Activated naive CD4-positive, alpha-beta T cell treated with anti-CD3 and anti-CD28 coated beads, Interleukin-2, amount 50 U/mL, for 72 hours (primary cell): Measurements from ENCODE around the gene EGFL7. TPM values are rescaled to one million over a fixed set of nuclear protein-coding genes. Genes with fewer than 3 reads are reported as not detected.
A peak's percentile ranks its signal among the peaks of the same experiment; 100 is the strongest.

Experiments
- ATAC-seq, 2 donors: fragments of 150-1000 bp; cut with Tn5 transposase; 2 replicates each; pipeline ENCODE4 v1.10.0; 2021; ENCODE audit warnings: mild to moderate bottlenecking in 2 of 2, moderate library complexity in 2 of 2
- DNase-seq, 2 donors: peaks; one replicate each; pipeline ENCODE4 v3.0.0; 2021 to 2022; ENCODE audit warnings: low spot score in 2 of 2
- H3K27ac Mint-ChIP-seq, 2 donors: one replicate each; pipeline ENCODE4 v1.8.0; 2022; ENCODE audit warnings: mild to moderate bottlenecking in 2 of 2, mixed read lengths in 2 of 2
- H3K36me3 Mint-ChIP-seq, 2 donors: one replicate each; pipeline ENCODE4 v1.8.0; 2022; ENCODE audit warnings: mixed read lengths in 2 of 2
- H3K9me3 Mint-ChIP-seq, 2 donors: one replicate each; pipeline ENCODE4 v1.8.0; 2022; ENCODE audit warnings: mixed read lengths in 2 of 2
- total RNA-seq, 2 donors: library from RNA; stranded (reverse); gene quantifications; one replicate each; pipeline ENCODE4 v1.2.3, GENCODE V29; 2022

The EGFL7 gene
- total RNA-seq, 2 donors from 2014 or later = 0.61 to 1.6 TPM

DNA sequence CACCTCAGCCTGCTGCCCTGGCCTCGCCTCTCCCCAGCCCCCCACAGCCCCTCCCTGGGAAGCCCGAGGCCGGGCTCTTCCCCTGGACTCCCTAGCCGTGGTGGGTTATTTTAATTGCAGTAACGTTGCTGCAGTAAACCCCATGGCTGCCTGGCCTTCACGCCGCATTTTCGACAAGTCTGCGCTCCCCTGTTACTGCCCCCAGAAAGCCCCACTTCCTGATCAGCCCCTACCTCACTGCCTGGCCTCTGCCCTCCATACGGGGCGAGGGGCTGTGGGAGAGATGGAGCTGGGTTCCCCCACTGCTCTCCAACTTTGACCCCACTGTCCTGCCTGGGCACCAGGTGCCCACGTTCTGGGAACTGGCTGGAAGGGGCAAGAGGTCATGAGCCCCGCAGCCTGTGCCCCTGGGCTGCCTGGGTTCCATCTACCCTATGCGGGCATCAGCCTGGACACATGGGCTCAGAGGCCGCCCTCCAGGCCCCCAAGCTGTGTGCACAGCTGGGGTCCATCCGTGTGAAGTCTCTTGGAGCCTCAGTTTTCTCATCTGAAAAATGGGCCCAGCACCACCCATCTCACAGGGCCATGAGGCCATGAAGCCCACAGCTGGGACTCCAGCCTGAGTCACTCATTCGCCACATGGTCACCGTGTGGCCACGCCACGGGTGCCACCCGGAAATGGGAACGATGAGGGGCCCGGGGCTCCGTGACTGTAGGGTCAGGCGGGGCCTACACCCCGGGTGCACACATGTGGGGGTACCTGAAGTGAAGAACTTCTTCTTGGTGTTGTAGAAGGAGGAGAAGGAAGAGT lies 11.5 kb downstream of the EGFL7 start:
- DNase-seq = no peak
- Mint-ChIP-seq H3K27ac (no peak overlapping the region), H3K9me3 (no peaks in the 10 kb centered on the region), H3K36me3 (no peaks in the 10 kb centered on the region)
- no peak for ATAC-seq

DNA sequence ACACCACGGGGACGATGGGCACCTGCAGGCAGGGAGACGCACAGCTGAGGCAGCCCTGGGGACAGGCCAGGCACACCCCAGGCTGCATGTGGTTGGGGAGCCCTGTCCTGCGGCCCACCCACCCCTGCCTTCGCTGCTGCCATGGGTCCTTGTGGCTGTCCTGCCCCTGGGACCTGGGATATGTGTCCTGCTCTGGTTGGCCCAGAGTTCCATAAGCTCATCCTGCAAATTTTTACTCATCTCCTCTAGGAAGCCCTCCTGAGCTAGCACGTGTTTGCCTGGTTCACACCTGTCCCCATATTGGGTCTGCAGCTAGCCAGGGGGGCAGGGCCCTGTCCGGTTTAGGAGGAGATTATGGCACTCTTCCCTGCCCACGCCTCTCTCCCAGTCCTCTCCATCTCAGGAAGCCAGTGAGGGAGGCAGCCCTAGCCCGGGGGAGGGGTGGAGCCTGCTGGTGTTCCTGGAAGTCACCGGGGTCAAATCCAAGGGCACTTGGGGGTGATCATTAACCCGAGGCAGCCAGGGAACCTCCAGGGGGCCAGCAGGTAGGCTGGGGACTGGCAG lies 12.2 kb downstream of the EGFL7 start:
- ATAC-seq (no peak), DNase-seq (no peak)
- no peaks in the 10 kb centered on the region for H3K9me3 Mint-ChIP-seq
- H3K36me3 Mint-ChIP-seq = no peaks in the 10 kb centered on the region
- H3K27ac Mint-ChIP-seq = no peak overlapping the region

DNA sequence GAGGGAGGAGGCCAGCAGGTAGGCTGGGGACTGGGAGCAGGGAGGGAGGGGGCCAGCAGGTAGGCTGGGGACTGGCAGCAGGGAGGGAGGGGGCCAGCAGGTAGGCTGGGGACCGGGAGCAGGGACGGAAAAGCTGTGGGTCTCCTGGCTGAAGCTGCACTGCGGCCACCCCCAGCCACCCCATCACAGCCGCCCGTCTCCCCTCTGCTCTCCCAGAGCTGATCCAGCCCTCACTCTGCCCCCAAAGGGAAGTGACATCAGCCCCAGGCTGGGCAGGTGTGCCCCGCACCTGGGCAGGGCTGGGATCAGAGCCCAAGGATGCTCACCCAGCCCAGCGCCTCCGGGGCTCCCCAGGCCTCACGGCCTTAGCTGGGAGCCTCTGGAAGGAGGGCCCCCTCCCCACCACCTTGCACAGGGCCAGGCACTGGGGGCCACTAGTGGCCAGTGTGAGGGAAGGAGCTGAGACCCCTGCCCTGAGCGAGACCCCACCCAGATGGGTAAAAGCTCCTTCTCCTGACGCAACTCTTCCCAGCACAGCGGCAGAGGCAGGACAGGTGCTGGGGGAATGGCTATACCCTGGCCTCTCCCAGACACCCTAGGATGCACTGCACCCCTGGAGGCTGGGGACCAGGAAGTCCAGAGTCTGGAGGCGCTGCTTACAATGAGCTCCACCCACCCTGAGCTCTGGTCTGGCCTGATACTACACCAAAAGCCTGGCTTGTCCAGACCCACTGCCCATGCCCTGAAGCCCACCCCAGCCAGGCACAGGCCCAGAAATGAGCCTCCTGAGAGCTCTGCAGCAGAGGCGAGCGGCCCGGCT lies 13.0 kb downstream of the EGFL7 start:
- Mint-ChIP-seq H3K27ac (no peak overlapping the region), H3K36me3 (no peaks in the 10 kb centered on the region), H3K9me3 (no peaks in the 10 kb centered on the region)
- ATAC-seq = no peak
- no peak for DNase-seq

DNA sequence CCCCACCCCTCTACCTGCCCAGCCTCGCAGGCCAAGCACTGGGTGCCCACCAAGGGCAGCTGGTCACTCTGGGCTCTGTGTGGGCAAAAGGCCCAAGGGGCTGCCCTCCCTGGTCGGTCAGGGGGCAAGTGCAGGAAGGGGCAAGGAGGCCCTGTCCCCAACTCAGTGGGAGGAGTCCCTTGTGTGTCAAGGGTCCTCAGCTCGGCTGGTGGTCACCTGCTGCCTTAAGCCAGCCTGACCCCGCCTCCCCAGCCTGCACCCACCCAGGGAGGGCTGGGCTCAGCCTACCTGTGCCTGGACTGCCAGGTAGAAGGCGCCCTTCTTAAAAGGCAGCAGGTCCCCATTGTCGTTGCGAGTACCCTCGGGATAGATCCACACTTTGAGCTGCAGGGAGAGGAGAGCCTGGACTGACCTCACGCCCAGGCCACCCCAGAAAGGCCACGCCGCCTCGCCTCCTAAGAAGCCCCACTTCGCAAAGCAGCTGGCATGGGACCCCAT lies 13.6 kb downstream of the EGFL7 start:
- Mint-ChIP-seq H3K36me3 (no peaks in the 10 kb centered on the region), H3K27ac (no peak overlapping the region), H3K9me3 (no peaks in the 10 kb centered on the region)
- no peak for DNase-seq
- no peak for ATAC-seq

DNA sequence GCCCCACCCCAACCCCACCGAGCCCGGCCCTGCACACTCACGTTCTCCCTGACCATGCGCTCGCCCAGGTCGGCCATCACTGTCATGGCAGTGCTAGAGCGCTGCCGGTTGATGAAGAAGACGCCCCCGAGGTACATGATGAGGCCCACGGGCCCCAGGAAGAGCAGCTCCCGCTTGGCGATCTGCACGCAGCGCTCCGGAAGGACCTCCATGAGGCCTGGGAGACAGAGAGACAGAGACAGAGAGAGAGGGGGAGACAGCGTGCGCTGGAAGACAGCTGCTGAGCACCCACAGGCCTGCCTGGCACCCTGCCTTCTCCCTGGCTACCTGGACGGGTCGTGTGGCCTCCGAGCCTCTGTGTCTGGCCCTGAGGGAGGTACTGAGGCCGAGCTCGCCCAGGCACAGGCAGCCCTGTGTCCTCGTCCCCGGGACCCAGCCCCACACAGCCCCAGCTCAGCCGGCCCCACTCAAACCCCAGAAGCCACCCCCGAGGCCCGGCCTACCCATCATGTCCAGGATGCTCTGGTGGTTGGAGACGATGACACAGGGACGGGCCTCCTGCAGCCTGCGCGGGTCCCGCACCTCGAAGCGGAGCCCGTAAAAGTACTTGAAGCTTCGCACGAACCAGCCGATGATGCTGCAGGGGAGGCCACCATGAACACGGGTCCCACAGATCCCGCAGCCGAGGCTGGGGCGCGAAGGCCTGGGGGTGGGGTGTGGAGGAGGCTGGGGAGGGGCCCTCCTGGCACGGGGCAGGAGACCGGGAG lies 14.4 kb downstream of the EGFL7 start:
- no peaks in the 10 kb centered on the region for H3K36me3 Mint-ChIP-seq
- no peak for DNase-seq
- H3K27ac Mint-ChIP-seq = no peak overlapping the region
- ATAC-seq = no peak
- H3K9me3 Mint-ChIP-seq = no peaks in the 10 kb centered on the region

DNA sequence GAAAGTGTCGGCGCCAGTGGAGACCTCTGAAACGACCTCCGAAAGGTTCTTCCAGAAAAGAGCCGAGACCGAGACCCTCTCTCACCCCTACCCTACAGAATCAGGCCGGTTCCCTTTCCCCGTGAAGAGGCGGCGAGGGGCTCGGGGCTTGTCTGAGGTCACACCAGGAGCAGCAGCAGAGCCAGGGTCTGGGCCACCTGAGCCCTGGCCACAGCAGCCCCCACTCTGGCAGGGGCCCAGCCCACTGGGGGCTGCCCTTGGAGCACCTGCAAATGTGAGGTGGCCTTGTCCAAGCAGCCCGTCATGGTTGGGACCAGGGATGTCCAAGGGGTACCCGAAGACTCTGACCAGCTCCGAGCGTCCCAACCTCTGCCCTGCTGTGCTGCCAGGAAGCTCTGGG lies 15.3 kb downstream of the EGFL7 start:
- no peaks in the 10 kb centered on the region for H3K9me3 Mint-ChIP-seq
- no peak overlapping the region for H3K27ac Mint-ChIP-seq
- DNase-seq = no peak
- no peak for ATAC-seq
- no peaks in the 10 kb centered on the region for H3K36me3 Mint-ChIP-seq

DNA sequence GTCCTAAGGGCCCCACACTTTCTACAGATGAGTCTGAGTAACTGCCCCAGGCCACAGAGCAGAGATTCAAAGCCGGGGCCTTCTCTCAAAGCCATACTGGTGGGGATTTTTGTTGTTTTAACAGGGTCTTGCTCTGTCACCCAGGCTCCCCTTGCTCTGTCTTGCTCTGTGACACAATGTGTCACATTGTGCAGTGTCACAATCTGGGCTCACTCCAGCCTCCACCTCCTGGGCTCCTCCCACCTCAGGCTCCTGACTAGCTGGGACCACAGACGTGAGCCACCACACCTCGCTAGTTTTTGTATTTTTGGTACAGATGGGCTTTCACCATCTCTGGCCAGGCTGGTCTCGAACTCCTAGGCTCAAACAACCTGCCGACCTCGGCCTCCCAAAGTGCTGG lies 15.9 kb downstream of the EGFL7 start:
- Mint-ChIP-seq H3K9me3 (no peaks in the 10 kb centered on the region), H3K36me3 (no peaks in the 10 kb centered on the region), H3K27ac (no peak overlapping the region)
- ATAC-seq = no peak
- DNase-seq = no peak

DNA sequence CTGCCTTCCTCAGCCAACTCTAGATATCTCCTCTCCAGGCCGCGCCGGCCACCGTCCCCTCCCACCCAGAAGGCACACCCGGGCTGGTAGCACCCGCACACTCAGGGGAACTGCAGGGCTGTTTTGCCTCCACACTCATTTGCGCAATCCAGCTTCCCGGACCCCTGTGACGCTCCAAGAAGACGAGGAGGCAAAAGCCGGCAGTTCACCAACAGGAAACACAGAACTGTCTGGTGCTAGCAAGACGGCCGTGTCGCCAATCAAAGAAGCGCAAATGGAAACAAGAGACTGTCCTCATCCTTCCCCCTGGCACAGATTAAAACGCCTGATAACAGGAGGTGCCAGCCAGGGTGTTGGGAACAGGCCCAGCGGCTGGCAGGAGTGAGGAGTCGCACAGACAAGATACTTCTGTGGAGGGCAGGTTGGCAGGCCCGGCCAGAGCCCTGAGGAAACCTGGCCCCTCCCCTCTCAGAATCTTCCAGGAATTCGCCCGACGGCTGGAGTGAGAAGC lies 16.8 kb downstream of the EGFL7 start:
- no peak for DNase-seq
- no peak for ATAC-seq
- no peaks in the 10 kb centered on the region for H3K9me3 Mint-ChIP-seq
- no peak overlapping the region for H3K27ac Mint-ChIP-seq
- no peaks in the 10 kb centered on the region for H3K36me3 Mint-ChIP-seq

DNA sequence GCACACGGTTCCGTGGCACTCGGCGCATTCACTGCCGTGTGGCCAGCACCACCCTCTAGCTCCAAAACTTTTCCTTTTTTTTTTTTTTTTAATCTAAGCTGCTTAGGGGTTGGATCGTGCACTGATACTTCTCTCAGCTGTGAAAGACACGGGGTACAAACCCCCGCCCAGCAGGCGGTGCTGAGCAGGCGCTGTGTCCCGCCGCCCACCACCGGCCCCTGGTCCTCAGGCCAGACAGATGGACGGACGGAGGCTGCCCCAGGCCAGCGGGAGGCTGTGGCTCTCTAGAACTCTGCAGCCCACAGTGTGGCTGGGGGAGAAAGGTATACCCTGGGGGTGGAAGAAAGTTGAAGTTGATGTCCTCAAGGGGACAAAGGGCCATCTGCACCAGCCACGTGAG lies 18.3 kb downstream of the EGFL7 start:
- ATAC-seq (no peak), DNase-seq (no peak)
- Mint-ChIP-seq H3K27ac (peak overlapping the region in 1 of 2 donors; percentile 57), H3K9me3 (no peaks in the 10 kb centered on the region), H3K36me3 (no peaks in the 10 kb centered on the region)

DNA sequence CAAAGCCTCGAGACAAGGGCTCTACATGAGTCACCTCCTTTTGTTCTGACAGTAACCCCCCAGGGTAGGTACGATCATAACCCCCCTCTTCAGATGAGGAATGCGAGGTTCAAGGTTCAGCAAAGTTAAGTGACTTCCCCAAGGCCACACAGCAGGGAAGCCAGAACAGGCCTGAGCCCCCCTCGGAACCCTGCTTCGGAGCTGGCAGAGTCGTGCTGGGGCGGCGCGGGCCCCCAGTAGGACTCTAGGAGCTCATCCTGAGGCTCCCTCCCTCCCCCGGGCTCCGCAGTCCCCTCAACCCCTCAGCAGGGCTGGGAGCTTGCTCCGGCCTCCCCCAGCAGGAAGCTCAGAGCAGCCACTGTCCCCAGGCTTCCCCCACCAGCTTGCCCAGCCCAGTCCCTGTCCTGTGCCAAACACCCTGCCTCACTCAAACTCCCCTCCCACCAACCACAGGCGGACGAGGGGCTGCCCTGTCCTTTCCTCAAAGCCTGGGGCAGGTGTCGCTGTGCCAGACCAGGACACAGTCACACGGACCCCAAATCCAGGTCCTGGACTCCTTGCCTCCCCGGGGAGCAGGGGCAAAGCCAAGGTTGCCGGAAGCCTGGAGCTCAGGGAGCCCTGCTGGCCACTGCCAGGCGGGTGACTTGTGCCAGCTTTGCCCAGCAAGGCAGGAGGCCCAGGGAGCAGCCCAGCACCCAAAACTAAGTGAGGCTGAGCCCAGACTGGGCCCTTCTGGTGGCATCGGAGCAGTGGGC lies 19.4 kb downstream of the EGFL7 start:
- DNase-seq (no peak), ATAC-seq (no peak)
- Mint-ChIP-seq H3K9me3 (no peaks in the 10 kb centered on the region), H3K27ac (no peak overlapping the region), H3K36me3 (no peaks in the 10 kb centered on the region)

DNA sequence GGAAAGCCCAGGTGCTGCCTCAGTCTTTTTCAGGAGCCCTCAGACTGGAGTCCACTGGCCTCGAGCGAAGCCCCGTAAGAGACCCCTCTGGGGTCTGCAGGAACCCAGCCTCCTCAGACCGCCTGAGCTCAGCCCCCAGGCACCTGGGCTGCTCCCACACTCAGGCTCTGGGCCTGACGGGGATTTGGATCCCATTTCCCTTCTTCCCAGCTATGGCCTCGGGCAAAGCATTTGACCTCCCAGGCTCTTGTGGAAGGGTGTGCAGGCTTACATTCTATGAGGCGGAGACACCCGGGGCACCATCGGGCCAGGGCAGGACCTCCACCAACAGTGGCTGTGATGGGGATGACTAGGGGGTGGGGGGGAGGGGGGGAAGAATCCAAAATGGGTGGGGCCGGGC lies 20.0 kb downstream of the EGFL7 start:
- Mint-ChIP-seq H3K36me3 (no peaks in the 10 kb centered on the region), H3K27ac (no peak overlapping the region), H3K9me3 (no peaks in the 10 kb centered on the region)
- ATAC-seq (no peak), DNase-seq (no peak)

DNA sequence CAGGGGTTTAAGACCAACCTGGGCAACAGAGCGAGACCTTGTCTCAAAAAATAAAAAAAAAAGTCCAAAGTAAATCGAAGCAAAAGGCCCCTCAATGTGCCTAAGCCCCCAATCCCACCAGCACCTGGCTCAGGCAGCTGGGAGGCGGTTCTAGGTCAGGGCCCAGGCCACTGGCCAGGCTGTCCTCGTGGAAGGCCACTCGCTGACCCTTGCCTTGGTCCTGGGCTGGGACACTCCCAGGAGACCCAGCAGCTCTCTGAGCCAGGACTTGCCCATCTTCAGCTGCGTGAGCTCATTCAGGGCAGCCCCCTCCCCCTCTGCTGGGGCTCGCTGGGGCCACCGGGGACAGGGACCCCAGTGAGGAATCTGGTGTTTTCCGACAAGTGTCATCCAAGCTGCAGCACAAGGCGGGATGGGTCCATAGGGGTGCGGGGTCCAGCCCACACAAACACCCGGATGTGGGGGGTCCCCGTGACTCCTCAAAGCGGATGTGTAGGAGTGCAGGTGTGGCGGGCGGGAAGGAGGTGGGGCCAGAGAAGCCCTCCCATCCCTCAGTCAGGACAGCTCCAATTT lies 20.5 kb downstream of the EGFL7 start:
- no peak for ATAC-seq
- no peak overlapping the region for H3K27ac Mint-ChIP-seq

DNA sequence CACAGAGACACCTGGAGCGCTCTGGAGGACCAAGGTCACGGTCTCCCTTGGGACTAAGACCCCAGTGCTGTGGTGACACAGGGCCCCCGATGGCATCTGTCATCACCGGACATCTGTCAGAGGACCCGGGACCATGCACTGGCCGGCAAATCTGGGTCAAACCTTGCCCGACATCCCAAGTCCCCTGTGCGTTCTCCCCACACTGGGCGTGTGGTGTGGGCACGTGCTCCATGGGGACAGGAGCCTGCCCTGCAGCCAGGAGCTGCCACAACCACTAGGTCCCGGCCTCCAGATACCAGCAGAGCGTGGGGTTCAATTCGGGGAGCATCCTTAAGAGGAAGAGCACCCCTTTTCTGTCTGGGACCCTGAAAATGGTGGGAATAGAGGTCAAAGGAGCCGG lies 21.0 kb downstream of the EGFL7 start:
- Mint-ChIP-seq H3K9me3 (no peaks in the 10 kb centered on the region), H3K36me3 (no peaks in the 10 kb centered on the region), H3K27ac (no peak overlapping the region)
- DNase-seq (no peak), ATAC-seq (no peak)

More for the DNA sequence above, 20.5 kb downstream of the EGFL7 start:
- Mint-ChIP-seq H3K9me3 (no peaks in the 10 kb centered on the region), H3K36me3 (no peaks in the 10 kb centered on the region)
- no peak for DNase-seq

DNA sequence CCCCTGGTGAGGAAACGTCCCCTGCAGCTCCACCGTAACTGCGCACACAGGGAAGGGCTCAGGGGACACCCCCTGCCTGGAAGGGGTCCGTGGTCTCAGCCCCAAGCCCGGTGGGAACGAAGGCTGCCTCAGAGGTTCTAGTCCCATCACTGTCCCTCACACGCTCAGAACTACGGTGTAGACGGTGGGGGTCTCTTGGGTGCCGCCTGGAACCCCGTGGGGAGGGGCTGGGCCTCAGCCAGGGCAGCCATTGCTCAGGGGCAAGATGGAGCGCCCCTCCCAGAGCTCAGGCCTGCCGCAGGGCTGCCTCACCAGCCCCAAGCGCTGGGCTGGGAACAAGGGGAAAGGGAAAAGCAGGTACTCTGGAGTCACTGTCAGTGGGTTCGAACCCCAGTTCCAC lies 21.6 kb downstream of the EGFL7 start:
- DNase-seq = no peak
- Mint-ChIP-seq H3K9me3 (no peaks in the 10 kb centered on the region), H3K27ac (no peak overlapping the region), H3K36me3 (no peaks in the 10 kb centered on the region)
- ATAC-seq = no peak

DNA sequence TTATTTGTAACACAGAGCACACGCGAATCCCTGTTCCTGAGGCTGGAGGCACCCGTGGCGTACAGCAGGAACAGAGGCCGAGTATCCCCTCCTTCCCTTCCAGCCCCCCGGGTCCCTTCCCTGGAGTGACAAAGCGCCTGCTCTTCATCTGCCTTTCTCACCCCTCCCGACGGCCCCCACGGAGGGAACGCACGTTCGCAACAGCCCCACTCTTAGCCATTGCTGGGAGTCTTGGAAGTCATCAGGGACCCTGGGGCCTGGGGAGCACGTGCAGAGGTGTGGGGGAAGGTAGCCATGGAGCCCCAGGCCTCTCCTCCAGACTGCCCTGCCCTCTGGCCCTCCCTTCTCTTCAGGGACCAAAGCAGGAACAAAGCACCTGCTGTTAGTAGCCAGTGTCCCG lies 22.1 kb downstream of the EGFL7 start:
- DNase-seq (no peak), ATAC-seq (no peak)
- H3K36me3 Mint-ChIP-seq = no peaks in the 10 kb centered on the region
- H3K9me3 Mint-ChIP-seq = no peaks in the 10 kb centered on the region
- H3K27ac Mint-ChIP-seq = no peak overlapping the region

DNA sequence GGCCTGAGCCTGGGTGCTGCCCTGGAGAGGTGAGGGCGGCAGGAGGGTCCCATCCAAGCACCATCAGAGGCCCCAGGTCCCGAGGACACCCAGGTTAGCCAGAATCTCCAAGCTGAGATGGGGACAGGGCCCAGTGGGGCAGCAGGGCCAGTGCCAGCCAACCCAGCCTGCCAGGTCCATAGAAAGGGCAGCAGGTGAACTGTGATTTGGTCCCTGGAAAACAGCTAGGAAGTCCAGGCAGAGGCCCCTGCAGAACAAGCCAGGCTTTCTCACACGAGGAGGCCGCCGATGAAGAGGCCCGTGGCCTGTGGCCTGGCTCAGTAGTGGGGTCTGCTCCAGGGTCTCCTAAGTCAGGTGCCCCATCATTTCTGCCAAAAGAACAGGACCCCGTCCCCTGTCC lies 22.5 kb downstream of the EGFL7 start:
- DNase-seq = no peak
- H3K27ac Mint-ChIP-seq = no peak overlapping the region
- H3K9me3 Mint-ChIP-seq = no peaks in the 10 kb centered on the region
- ATAC-seq = no peak
- no peaks in the 10 kb centered on the region for H3K36me3 Mint-ChIP-seq
